SK-N-SH treated with all-trans-retinoic acid at 6 μM for 48 hours (cell line): ENCODE measurements around the gene SRBD1.

Experiments
- ARNTL ChIP-seq: fragments of 450-650 bp; formaldehyde crosslinking; IDR thresholded peaks from 2 replicates; pipeline ENCODE4 v1.5.0; 2020; ENCODE audit warnings: low read depth, mild to moderate bottlenecking, moderate library complexity, borderline replicate concordance
- ISL1 ChIP-seq: fragments of 250-450 bp; sonication (Bioruptor Pico); IDR thresholded peaks from 2 replicates; pipeline ENCODE4 v2.1.2; 2022; ENCODE audit warnings: mild to moderate bottlenecking, moderate library complexity
- OSR1 ChIP-seq: fragments of 250-450 bp; sonication (Bioruptor Pico); IDR thresholded peaks from 2 replicates; pipeline ENCODE4 v1.8.0; 2022; ENCODE audit warnings: moderate library complexity, mild to moderate bottlenecking, inconsistent platforms
- POU6F1 ChIP-seq: fragments of 250-450 bp; sonication (Bioruptor Pico); IDR thresholded peaks from 2 replicates; pipeline ENCODE4 v1.8.0; 2021; ENCODE audit warnings: low read depth, mild to moderate bottlenecking, moderate library complexity, borderline replicate concordance
- RARB ChIP-seq: fragments of 250-450 bp; sonication (Bioruptor Pico); IDR thresholded peaks from 2 replicates; pipeline ENCODE4 v1.8.0; 2021; ENCODE audit warnings: mild to moderate bottlenecking, moderate library complexity
- SNAI2 ChIP-seq: fragments of 250-450 bp; sonication (Bioruptor Pico); IDR thresholded peaks from 2 replicates; pipeline ENCODE4 v1.5.0; 2020; ENCODE audit warnings: mild to moderate bottlenecking, moderate library complexity
- TOX ChIP-seq: fragments of 250-450 bp; sonication (Bioruptor Pico); IDR thresholded peaks from 2 replicates; pipeline ENCODE4 v1.8.0; 2021; ENCODE audit warnings: mild to moderate bottlenecking, moderate library complexity, borderline replicate concordance
- TSHZ2 ChIP-seq: fragments of 250-450 bp; sonication (Bioruptor Pico); IDR thresholded peaks from 2 replicates; pipeline ENCODE4 v1.5.0; 2020; ENCODE audit warnings: mild to moderate bottlenecking, moderate library complexity
- ZC3H10 ChIP-seq: fragments of 250-450 bp; sonication (Bioruptor Pico); IDR thresholded peaks from 2 replicates; pipeline ENCODE4 v1.5.1; 2021; ENCODE audit warnings: mild to moderate bottlenecking, moderate library complexity
- ZFP3 ChIP-seq: fragments of 250-450 bp; sonication (Bioruptor Pico); IDR thresholded peaks from 2 replicates; pipeline ENCODE4 v1.5.0; 2020; ENCODE audit warnings: mild to moderate bottlenecking, moderate library complexity
- ZFP30 ChIP-seq: fragments of 450-650 bp; formaldehyde crosslinking; IDR thresholded peaks from 2 replicates; pipeline ENCODE4 v1.5.0; 2022; ENCODE audit warnings: mild to moderate bottlenecking, moderate library complexity
- ZNF565 ChIP-seq: fragments of 450-650 bp; formaldehyde crosslinking; conservative IDR thresholded peaks from 2 replicates; pipeline ENCODE4 v1.5.0; 2020; ENCODE audit warnings: low read depth, mild to moderate bottlenecking, moderate library complexity
- TF ChIP-seq, protein P1 (sequence below): fragments of 250-450 bp; sonication (Bioruptor Pico); IDR thresholded peaks from 2 replicates; pipeline ENCODE4 v1.5.1; 2021; ENCODE audit warnings: mild to moderate bottlenecking, moderate library complexity
- TF ChIP-seq, protein P2 (sequence below): fragments of 250-450 bp; sonication (Bioruptor Pico); IDR thresholded peaks from 2 replicates; pipeline ENCODE4 v1.8.0; 2020; ENCODE audit warnings: mild to moderate bottlenecking, moderate library complexity, borderline replicate concordance

- no peak for TF ChIP-seq OSR1 (CRISPR knock-in tag)
- TF ChIP-seq POU6F1 (CRISPR knock-in tag), result no peak
- no peak for TF ChIP-seq RARB (CRISPR knock-in tag)
- TF ChIP-seq SNAI2 (CRISPR knock-in tag), result no peak
- TF ChIP-seq ZFP3 (CRISPR knock-in tag), result no peak
- TF ChIP-seq ISL1 (CRISPR knock-in tag), result no peak
- no peak for TF ChIP-seq ZFP30 (CRISPR knock-in tag)
- no peak for TF ChIP-seq TOX (CRISPR knock-in tag)
- TF ChIP-seq, protein P1, sequence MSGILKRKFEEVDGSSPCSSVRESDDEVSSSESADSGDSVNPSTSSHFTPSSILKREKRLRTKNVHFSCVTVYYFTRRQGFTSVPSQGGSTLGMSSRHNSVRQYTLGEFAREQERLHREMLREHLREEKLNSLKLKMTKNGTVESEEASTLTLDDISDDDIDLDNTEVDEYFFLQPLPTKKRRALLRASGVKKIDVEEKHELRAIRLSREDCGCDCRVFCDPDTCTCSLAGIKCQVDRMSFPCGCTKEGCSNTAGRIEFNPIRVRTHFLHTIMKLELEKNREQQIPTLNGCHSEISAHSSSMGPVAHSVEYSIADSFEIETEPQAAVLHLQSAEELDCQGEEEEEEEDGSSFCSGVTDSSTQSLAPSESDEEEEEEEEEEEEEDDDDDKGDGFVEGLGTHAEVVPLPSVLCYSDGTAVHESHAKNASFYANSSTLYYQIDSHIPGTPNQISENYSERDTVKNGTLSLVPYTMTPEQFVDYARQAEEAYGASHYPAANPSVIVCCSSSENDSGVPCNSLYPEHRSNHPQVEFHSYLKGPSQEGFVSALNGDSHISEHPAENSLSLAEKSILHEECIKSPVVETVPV, result no peak
- TF ChIP-seq, protein P2, sequence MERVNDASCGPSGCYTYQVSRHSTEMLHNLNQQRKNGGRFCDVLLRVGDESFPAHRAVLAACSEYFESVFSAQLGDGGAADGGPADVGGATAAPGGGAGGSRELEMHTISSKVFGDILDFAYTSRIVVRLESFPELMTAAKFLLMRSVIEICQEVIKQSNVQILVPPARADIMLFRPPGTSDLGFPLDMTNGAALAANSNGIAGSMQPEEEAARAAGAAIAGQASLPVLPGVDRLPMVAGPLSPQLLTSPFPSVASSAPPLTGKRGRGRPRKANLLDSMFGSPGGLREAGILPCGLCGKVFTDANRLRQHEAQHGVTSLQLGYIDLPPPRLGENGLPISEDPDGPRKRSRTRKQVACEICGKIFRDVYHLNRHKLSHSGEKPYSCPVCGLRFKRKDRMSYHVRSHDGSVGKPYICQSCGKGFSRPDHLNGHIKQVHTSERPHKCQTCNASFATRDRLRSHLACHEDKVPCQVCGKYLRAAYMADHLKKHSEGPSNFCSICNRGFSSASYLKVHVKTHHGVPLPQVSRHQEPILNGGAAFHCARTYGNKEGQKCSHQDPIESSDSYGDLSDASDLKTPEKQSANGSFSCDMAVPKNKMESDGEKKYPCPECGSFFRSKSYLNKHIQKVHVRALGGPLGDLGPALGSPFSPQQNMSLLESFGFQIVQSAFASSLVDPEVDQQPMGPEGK (CRISPR knock-in tag), result no peak
- TF ChIP-seq ZC3H10, result no peak
- no peak for TF ChIP-seq TSHZ2
- no peak for TF ChIP-seq ARNTL
- TF ChIP-seq ZNF565 (CRISPR knock-in tag), result no peak
Observed at GRCh38 chr2:45432406-45432805, 178.7 kb downstream of the SRBD1 start.
